GM23338 (cell line): ENCODE results near the gene SELENOS. TPM values are rescaled to one million over a fixed set of nuclear protein-coding genes. Genes with fewer than 3 reads are reported as not detected.

Experiments used
- ATAC-seq: fragments of 200-7000 bp; cut with Tn5 transposase; 3 replicates; pipeline ENCODE4 v1.9.1; 2020
- DNase-seq: peaks from one replicate; pipeline ENCODE4 v3.0.0-alpha.2; 2015; ENCODE audit warnings: low spot score
- H2AFZ ChIP-seq: fragments of 200-600 bp; sonication (generic); 2 replicates; pipeline ENCODE4 v1.8.0; 2016; ENCODE audit warnings: antibody characterized with exemption, mild to moderate bottlenecking, moderate library complexity
- H3F3A ChIP-seq: fragments of 200-600 bp; sonication (generic); replicated peaks from 2 replicates; pipeline ENCODE4 v1.8.0; 2017; ENCODE audit warnings: antibody characterized with exemption, mixed run types, low read depth
- H3K27ac ChIP-seq: fragments of 200-600 bp; sonication (generic); 2 replicates; pipeline ENCODE4 v1.6.1; 2016; ENCODE audit warnings: low read depth
- H3K27me3 ChIP-seq: fragments of 200-600 bp; sonication (generic); 2 replicates; pipeline ENCODE4 v1.8.0; 2016; ENCODE audit warnings: mild to moderate bottlenecking, mixed run types, moderate library complexity; ENCODE audit not compliant: insufficient read depth
- H3K36me3 ChIP-seq: fragments of 200-600 bp; sonication (generic); 2 replicates; pipeline ENCODE4 v1.8.0; 2016; ENCODE audit warnings: mild to moderate bottlenecking; ENCODE audit not compliant: insufficient read depth
- H3K4me1 ChIP-seq: fragments of 200-600 bp; sonication (generic); 2 replicates; pipeline ENCODE4 v1.8.0; 2016; ENCODE audit warnings: mild to moderate bottlenecking, moderate library complexity; ENCODE audit not compliant: insufficient read depth
- H3K4me2 ChIP-seq: fragments of 200-600 bp; sonication (generic); 2 replicates; pipeline ENCODE4 v1.7.1; 2017; ENCODE audit warnings: mixed run types
- H3K4me3 ChIP-seq: fragments of 200-600 bp; sonication (generic); 2 replicates; pipeline ENCODE4 v1.6.1; 2016; ENCODE audit warnings: mixed run types
- H3K79me2 ChIP-seq: fragments of 200-600 bp; sonication (generic); replicated peaks from 2 replicates; pipeline ENCODE4 v1.8.0; 2017; ENCODE audit warnings: mild to moderate bottlenecking; ENCODE audit not compliant: insufficient read depth
- H3K9me2 ChIP-seq: fragments of 200-600 bp; sonication (generic); 2 replicates; pipeline ENCODE4 v1.8.0; 2017; ENCODE audit not compliant: insufficient read depth
- H4K20me1 ChIP-seq: fragments of 200-600 bp; sonication (generic); replicated peaks from 2 replicates; pipeline ENCODE4 v1.8.0; 2017; ENCODE audit warnings: mild to moderate bottlenecking; ENCODE audit not compliant: insufficient read depth
- H3K27ac Mint-ChIP-seq: 2 replicates; pipeline ENCODE4 v1.8.0; 2020; ENCODE audit warnings: inconsistent platforms, mild to moderate bottlenecking, moderate library complexity, mixed read lengths
- H3K27me3 Mint-ChIP-seq: 3 replicates; pipeline ENCODE4 v1.8.0; 2022; ENCODE audit warnings: low read depth, mild to moderate bottlenecking, moderate library complexity, mixed read lengths, inconsistent platforms; ENCODE audit not compliant: insufficient read depth, poor library complexity
- H3K36me3 Mint-ChIP-seq: 3 replicates; pipeline ENCODE4 v1.8.0; 2021; ENCODE audit warnings: low read depth, mild to moderate bottlenecking, inconsistent platforms, moderate library complexity, mixed read lengths
- H3K4me1 Mint-ChIP-seq: 3 replicates; pipeline ENCODE4 v1.8.0; 2020; ENCODE audit warnings: mild to moderate bottlenecking, inconsistent platforms, mixed read lengths
- H3K4me3 Mint-ChIP-seq: 3 replicates; pipeline ENCODE4 v1.8.0; 2021; ENCODE audit warnings: moderate library complexity, mild to moderate bottlenecking, inconsistent platforms, mixed read lengths
- H3K9me3 Mint-ChIP-seq: 3 replicates; pipeline ENCODE4 v1.8.0; 2020; ENCODE audit warnings: moderate library complexity, mild to moderate bottlenecking, inconsistent platforms, mixed read lengths
- CREB1 ChIP-seq: fragments of 250-450 bp; sonication (Bioruptor Pico); IDR thresholded peaks from 2 replicates; pipeline ENCODE4 v1.5.0; 2020; ENCODE audit warnings: low read depth, mild to moderate bottlenecking, moderate library complexity
- EZH2 ChIP-seq: fragments of 200-600 bp; sonication (generic); IDR thresholded peaks from one replicate; pipeline ENCODE4 v1.8.0; 2017; ENCODE audit warnings: antibody characterized with exemption, mild to moderate bottlenecking, low read depth; ENCODE audit not compliant: unreplicated experiment
- JUNB ChIP-seq: IDR thresholded peaks from one replicate; pipeline ENCODE4 v1.6.1; 2016; ENCODE audit warnings: antibody characterized with exemption; ENCODE audit not compliant: unreplicated experiment
- NANOG ChIP-seq: IDR thresholded peaks from 2 replicates; pipeline ENCODE4 v1.6.1; 2016; ENCODE audit warnings: antibody characterized with exemption, borderline replicate concordance
- STAT1 ChIP-seq: IDR thresholded peaks from one replicate; pipeline ENCODE4 v1.6.1; 2016; ENCODE audit warnings: antibody characterized with exemption; ENCODE audit not compliant: unreplicated experiment
- ZNF114 ChIP-seq: fragments of 250-450 bp; sonication (Bioruptor Pico); IDR thresholded peaks from 2 replicates; pipeline ENCODE4 v1.5.0; 2020; ENCODE audit warnings: mild to moderate bottlenecking, moderate library complexity
- ZNF331 ChIP-seq: fragments of 250-450 bp; sonication (Bioruptor Pico); IDR thresholded peaks from 2 replicates; pipeline ENCODE4 v1.5.0; 2020; ENCODE audit warnings: low read depth, mild to moderate bottlenecking, moderate library complexity
- polyA plus RNA-seq: library from polyadenylated mRNA; unstranded; fragments of >200 nt; fragmentation: Nextera tagmentation; extraction: Ambion mirVana; gene quantifications from 2 replicates; pipeline ENCODE4 v1.2.1, GENCODE V29; 2016
- total RNA-seq: library from RNA; depleted of rRNA; stranded (reverse); fragments of >200 nt; shearing (Covaris generic); gene quantifications from 2 replicates; pipeline ENCODE4 v1.2.3, GENCODE V29; 2014
- TF ChIP-seq, protein P1 (sequence below): fragments of 250-450 bp; sonication (Bioruptor Pico); IDR thresholded peaks from 2 replicates; pipeline ENCODE4 v1.5.0; 2020; ENCODE audit warnings: mild to moderate bottlenecking, moderate library complexity
- TF ChIP-seq, protein P2 (sequence below): IDR thresholded peaks from one replicate; pipeline ENCODE4 v1.6.1; 2018; ENCODE audit warnings: antibody characterized with exemption; ENCODE audit not compliant: unreplicated experiment
- TF ChIP-seq, protein P3 (sequence below): IDR thresholded peaks from 2 replicates; pipeline ENCODE4 v1.6.1; 2016; ENCODE audit warnings: antibody characterized with exemption

The SELENOS gene
- total and polyA plus RNA-seq, 2 experiments from 2014 or later = 37.0 to 106 TPM

DNA sequence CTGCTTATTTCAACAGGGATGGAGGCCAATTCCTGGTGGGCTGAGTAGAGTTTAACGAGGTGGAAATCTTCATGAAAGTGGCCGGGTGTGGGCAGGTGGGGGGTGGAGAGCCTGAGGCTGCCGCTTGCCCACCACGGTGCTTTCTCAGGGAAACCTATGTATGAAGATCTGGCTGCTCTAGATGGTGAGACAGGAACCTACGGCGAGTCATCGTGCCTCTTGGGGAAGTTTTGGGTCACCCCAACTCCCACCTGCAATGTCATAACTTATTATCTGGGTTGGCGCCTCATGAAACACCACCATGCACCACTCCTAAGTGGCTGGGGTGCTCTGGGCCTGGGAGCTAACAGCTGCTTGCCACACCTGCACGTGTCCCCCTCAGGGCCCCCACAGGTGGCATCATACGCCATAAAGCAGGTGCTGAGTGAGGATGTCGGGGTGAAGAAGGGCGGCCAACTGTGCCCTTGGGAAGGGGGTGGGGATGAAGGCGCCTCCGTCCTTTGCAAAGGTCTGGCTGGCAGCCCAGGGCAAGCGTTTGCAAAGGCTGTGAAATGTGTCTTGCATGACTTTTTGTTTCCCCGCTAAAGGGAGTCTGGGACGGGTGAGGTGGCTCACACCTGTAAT, 45.7 kb upstream of the SELENOS start:
- Histone ChIP-seq H3K9me2 (no peaks in the 10 kb centered on the region), H3K79me2 (no peaks in the 10 kb centered on the region), H3F3A (no peaks in the 10 kb centered on the region), H3K27me3 (no peaks in the 10 kb centered on the region), H3K4me2 (no peak overlapping the region), H3K27ac (no peak overlapping the region), H3K36me3 (no peaks in the 10 kb centered on the region), H4K20me1 (no peaks in the 10 kb centered on the region), H3K4me1 (no peaks in the 10 kb centered on the region), H3K4me3 (no peak overlapping the region), H2AFZ (no peak overlapping the region)
- Mint-ChIP-seq H3K4me3 (no peak overlapping the region), H3K4me1 (peaks cover 6% of the 10 kb centered on the region; the same call in 2 of the 3 replicates), H3K36me3 (no peaks in the 10 kb centered on the region; the same call in 2 of the 3 replicates), H3K9me3 (no peaks in the 10 kb centered on the region; the same call in 2 of the 3 replicates), H3K27me3 (peaks cover 11% of the 10 kb centered on the region), H3K27ac (no peak overlapping the region)
- DNase-seq (no peak), ATAC-seq (no peak)
- TF ChIP-seq CREB1 (CRISPR knock-in tag) (no peak), EZH2 (no peak)
- TF ChIP-seq, protein P1, sequence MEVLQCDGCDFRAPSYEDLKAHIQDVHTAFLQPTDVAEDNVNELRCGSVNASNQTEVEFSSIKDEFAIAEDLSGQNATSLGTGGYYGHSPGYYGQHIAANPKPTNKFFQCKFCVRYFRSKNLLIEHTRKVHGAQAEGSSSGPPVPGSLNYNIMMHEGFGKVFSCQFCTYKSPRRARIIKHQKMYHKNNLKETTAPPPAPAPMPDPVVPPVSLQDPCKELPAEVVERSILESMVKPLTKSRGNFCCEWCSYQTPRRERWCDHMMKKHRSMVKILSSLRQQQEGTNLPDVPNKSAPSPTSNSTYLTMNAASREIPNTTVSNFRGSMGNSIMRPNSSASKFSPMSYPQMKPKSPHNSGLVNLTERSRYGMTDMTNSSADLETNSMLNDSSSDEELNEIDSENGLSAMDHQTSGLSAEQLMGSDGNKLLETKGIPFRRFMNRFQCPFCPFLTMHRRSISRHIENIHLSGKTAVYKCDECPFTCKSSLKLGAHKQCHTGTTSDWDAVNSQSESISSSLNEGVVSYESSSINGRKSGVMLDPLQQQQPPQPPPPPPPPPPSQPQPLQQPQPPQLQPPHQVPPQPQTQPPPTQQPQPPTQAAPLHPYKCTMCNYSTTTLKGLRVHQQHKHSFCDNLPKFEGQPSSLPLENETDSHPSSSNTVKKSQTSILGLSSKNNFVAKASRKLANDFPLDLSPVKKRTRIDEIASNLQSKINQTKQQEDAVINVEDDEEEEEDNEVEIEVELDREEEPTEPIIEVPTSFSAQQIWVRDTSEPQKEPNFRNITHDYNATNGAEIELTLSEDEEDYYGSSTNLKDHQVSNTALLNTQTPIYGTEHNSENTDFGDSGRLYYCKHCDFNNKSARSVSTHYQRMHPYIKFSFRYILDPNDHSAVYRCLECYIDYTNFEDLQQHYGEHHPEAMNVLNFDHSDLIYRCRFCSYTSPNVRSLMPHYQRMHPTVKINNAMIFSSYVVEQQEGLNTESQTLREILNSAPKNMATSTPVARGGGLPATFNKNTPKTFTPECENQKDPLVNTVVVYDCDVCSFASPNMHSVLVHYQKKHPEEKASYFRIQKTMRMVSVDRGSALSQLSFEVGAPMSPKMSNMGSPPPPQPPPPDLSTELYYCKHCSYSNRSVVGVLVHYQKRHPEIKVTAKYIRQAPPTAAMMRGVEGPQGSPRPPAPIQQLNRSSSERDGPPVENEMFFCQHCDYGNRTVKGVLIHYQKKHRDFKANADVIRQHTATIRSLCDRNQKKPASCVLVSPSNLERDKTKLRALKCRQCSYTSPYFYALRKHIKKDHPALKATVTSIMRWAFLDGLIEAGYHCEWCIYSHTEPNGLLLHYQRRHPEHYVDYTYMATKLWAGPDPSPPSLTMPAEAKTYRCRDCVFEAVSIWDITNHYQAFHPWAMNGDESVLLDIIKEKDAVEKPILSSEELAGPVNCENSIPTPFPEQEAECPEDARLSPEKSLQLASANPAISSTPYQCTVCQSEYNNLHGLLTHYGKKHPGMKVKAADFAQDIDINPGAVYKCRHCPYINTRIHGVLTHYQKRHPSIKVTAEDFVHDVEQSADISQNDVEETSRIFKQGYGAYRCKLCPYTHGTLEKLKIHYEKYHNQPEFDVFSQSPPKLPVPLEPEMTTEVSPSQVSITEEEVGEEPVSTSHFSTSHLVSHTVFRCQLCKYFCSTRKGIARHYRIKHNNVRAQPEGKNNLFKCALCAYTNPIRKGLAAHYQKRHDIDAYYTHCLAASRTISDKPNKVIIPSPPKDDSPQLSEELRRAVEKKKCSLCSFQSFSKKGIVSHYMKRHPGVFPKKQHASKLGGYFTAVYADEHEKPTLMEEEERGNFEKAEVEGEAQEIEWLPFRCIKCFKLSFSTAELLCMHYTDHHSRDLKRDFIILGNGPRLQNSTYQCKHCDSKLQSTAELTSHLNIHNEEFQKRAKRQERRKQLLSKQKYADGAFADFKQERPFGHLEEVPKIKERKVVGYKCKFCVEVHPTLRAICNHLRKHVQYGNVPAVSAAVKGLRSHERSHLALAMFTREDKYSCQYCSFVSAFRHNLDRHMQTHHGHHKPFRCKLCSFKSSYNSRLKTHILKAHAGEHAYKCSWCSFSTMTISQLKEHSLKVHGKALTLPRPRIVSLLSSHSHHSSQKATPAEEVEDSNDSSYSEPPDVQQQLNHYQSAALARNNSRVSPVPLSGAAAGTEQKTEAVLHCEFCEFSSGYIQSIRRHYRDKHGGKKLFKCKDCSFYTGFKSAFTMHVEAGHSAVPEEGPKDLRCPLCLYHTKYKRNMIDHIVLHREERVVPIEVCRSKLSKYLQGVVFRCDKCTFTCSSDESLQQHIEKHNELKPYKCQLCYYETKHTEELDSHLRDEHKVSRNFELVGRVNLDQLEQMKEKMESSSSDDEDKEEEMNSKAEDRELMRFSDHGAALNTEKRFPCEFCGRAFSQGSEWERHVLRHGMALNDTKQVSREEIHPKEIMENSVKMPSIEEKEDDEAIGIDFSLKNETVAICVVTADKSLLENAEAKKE (CRISPR knock-in tag) = no peak

DNA sequence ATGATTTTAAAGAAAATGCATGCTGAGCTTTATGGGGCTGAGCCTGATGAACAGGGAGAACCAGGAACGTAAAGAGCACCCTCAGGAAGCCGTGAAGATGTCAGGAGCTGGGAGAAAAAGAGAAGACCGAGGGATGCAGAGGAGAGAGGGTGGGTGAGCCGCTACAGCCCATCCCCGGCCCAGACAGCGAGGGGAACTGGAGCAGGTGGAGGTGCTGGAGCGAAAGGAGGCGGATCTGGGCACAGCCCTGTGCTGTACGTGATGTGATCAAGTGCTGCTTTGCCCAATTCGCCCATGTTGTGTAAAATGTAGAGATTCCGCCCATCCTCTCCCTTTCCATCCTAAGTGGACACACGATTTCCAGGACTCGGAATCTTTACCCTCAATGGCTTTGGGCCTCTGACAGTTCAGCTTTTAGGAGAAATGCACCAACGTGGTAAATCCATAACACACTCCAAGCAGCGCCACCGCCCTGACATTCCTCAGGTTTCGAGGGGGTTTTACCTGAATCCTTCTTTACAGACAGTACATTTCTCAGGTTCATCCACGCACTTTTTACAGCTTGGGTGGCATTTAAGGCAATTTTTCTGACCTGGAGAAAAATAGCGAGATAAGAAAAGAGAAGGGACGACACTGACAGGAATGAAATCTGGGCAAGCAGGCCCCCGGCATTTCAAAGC, 44.9 kb upstream of the SELENOS start:
- H3K27me3 ChIP-seq = no peaks in the 10 kb centered on the region
- H3K36me3 ChIP-seq = no peaks in the 10 kb centered on the region
- H3K79me2 ChIP-seq = no peaks in the 10 kb centered on the region
- H2AFZ ChIP-seq = no peak overlapping the region
- no peak for ATAC-seq
- H3K9me3 Mint-ChIP-seq = no peaks in the 10 kb centered on the region; the same call in 2 of the 3 replicates
- H3K4me1 Mint-ChIP-seq = peaks cover 6% of the 10 kb centered on the region; the same call in 2 of the 3 replicates
- H3K4me2 ChIP-seq = no peak overlapping the region
- no peaks in the 10 kb centered on the region for H3K9me2 ChIP-seq
- H4K20me1 ChIP-seq = no peaks in the 10 kb centered on the region
- no peaks in the 10 kb centered on the region; the same call in 2 of the 3 replicates for H3K36me3 Mint-ChIP-seq
- no peaks in the 10 kb centered on the region for H3K4me1 ChIP-seq
- H3F3A ChIP-seq = no peaks in the 10 kb centered on the region
- no peak overlapping the region for H3K27ac Mint-ChIP-seq
- peaks cover 11% of the 10 kb centered on the region for H3K27me3 Mint-ChIP-seq
- DNase-seq = no peak
- H3K27ac ChIP-seq = no peak overlapping the region
- H3K4me3 ChIP-seq = no peak overlapping the region
- H3K4me3 Mint-ChIP-seq = no peak overlapping the region
- TF ChIP-seq ZNF331 (CRISPR knock-in tag) (no peak), ZNF114 (CRISPR knock-in tag) (no peak), NANOG (no peak), CREB1 (CRISPR knock-in tag) (no peak), JUNB (no peak), EZH2 (no peak), STAT1 (no peak)
- TF ChIP-seq, protein P2, sequence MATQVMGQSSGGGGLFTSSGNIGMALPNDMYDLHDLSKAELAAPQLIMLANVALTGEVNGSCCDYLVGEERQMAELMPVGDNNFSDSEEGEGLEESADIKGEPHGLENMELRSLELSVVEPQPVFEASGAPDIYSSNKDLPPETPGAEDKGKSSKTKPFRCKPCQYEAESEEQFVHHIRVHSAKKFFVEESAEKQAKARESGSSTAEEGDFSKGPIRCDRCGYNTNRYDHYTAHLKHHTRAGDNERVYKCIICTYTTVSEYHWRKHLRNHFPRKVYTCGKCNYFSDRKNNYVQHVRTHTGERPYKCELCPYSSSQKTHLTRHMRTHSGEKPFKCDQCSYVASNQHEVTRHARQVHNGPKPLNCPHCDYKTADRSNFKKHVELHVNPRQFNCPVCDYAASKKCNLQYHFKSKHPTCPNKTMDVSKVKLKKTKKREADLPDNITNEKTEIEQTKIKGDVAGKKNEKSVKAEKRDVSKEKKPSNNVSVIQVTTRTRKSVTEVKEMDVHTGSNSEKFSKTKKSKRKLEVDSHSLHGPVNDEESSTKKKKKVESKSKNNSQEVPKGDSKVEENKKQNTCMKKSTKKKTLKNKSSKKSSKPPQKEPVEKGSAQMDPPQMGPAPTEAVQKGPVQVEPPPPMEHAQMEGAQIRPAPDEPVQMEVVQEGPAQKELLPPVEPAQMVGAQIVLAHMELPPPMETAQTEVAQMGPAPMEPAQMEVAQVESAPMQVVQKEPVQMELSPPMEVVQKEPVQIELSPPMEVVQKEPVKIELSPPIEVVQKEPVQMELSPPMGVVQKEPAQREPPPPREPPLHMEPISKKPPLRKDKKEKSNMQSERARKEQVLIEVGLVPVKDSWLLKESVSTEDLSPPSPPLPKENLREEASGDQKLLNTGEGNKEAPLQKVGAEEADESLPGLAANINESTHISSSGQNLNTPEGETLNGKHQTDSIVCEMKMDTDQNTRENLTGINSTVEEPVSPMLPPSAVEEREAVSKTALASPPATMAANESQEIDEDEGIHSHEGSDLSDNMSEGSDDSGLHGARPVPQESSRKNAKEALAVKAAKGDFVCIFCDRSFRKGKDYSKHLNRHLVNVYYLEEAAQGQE = no peak
- TF ChIP-seq, protein P3, sequence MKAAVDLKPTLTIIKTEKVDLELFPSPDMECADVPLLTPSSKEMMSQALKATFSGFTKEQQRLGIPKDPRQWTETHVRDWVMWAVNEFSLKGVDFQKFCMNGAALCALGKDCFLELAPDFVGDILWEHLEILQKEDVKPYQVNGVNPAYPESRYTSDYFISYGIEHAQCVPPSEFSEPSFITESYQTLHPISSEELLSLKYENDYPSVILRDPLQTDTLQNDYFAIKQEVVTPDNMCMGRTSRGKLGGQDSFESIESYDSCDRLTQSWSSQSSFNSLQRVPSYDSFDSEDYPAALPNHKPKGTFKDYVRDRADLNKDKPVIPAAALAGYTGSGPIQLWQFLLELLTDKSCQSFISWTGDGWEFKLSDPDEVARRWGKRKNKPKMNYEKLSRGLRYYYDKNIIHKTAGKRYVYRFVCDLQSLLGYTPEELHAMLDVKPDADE = no peak
